ENCODE measurements around the gene NPAS3. TPM values are rescaled to one million over a fixed set of nuclear protein-coding genes. Genes with fewer than 3 reads are reported as not detected.

NPAS3 gene
- total RNA-seq, 3 donors from 2014 or later = 0.96 to 4.0 (median 2.0) TPM

DNA sequence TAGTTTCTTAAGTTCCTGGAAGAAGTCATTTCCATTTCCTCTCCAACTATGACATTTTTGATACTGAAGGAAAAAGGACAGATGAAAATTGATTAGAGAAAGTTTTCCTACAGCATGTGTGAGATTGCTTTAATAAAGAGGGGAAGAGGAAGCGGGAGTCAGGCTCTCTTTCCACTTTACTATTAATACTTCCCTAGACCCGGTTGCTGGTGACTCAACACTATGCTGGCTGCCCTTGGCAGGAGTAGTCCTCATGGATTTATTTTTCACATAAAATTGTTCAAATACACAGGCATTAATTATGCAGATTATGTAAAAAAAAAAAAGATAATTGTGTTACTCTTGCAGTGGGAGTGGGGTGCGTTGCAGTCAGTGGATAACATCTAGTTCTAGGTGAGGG, 718.8 kb downstream of the NPAS3 start:
- intact Hi-C loops (cut with DNase I; ENCODE audit: low total_unique reads) = no loop called here

DNA sequence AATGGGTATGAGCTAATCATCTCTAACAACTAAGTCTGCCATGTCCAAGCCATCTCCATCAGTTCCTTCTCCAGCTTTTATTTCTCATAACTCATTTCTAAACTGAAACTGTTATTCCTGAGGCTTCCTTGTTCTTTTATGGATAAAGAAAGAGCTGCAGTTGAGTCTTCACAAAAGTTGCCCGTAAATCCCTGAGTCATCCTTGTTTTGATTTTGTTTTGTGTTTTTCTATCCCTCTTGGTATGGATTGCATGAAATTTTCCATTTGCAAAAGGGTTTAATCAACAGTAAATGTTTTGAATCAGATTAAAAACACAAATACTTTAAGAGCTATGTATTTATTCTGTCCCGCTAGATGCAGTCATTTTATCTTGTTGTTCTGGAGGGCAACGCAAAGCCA, 721.6 kb downstream of the NPAS3 start:
- TF ChIP-seq POLR2AphosphoS5 (IDR thresholded peaks at IDR 0.05) (no peak), POLR2A (IDR thresholded peaks at IDR 0.05) (no peak)
- TF ChIP-seq, protein P1, sequence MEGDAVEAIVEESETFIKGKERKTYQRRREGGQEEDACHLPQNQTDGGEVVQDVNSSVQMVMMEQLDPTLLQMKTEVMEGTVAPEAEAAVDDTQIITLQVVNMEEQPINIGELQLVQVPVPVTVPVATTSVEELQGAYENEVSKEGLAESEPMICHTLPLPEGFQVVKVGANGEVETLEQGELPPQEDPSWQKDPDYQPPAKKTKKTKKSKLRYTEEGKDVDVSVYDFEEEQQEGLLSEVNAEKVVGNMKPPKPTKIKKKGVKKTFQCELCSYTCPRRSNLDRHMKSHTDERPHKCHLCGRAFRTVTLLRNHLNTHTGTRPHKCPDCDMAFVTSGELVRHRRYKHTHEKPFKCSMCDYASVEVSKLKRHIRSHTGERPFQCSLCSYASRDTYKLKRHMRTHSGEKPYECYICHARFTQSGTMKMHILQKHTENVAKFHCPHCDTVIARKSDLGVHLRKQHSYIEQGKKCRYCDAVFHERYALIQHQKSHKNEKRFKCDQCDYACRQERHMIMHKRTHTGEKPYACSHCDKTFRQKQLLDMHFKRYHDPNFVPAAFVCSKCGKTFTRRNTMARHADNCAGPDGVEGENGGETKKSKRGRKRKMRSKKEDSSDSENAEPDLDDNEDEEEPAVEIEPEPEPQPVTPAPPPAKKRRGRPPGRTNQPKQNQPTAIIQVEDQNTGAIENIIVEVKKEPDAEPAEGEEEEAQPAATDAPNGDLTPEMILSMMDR (IDR thresholded peaks at IDR 0.05) = no peak
- DNase-seq (ENCODE audit: low spot score in 2 of 2) = no peak
- peaks cover 0 to 4% of the 10 kb centered on the region in 2 donors for H3K9me3 ChIP-seq
- intact Hi-C loops (cut with DNase I; ENCODE audit: low total_unique reads) = no loop called here
- no peaks in the 10 kb centered on the region for H3K36me3 ChIP-seq
- no peaks in the 10 kb centered on the region for H3K4me1 ChIP-seq
- no peaks in the 10 kb centered on the region for H3K27me3 ChIP-seq
- no peak overlapping the region for H3K4me3 ChIP-seq
- H3K27ac ChIP-seq = no peak overlapping the region

More for the DNA sequence above, 718.8 kb downstream of the NPAS3 start:
- Histone ChIP-seq H3K36me3 (no peaks in the 10 kb centered on the region), H3K4me1 (no peaks in the 10 kb centered on the region), H3K27ac (no peak overlapping the region), H3K9me3 (no peaks in the 10 kb centered on the region), H3K27me3 (no peaks in the 10 kb centered on the region), H3K4me3 (no peak overlapping the region)
- DNase-seq (ENCODE audit: low spot score in 2 of 2) = no peak
- TF ChIP-seq, protein P1 (IDR thresholded peaks at IDR 0.05) = no peak
- no peak for TF ChIP-seq POLR2AphosphoS5 (IDR thresholded peaks at IDR 0.05)
- no peak for TF ChIP-seq POLR2A (IDR thresholded peaks at IDR 0.05)

DNA sequence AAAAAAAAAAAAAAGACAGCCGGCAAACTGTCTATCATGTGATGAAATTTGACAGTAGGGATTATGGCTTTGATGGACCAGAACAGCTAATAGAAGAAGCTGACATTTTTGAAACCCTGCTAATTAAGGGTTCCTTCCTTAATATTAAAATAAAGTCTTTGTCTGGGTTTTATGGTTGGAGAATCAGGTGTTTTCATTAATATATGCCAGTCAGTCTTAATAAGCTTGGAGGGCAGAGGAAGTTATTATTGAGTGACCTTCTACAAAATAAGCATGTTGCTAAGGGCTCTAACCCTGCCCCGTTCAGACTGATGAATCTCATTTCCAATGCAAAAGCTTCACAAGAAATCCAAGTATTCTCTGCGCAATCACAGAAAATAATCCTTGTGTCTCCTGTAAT, 722.4 kb downstream of the NPAS3 start:
- peaks cover 0 to 4% of the 10 kb centered on the region in 2 donors for H3K9me3 ChIP-seq
- intact Hi-C loops (cut with DNase I; ENCODE audit: low total_unique reads) = no loop called here
- no peaks in the 10 kb centered on the region for H3K36me3 ChIP-seq
- no peak overlapping the region for H3K27ac ChIP-seq
- H3K27me3 ChIP-seq = no peaks in the 10 kb centered on the region
- no peak for DNase-seq (ENCODE audit: low spot score in 2 of 2)
- TF ChIP-seq POLR2AphosphoS5 (IDR thresholded peaks at IDR 0.05) (no peak), POLR2A (IDR thresholded peaks at IDR 0.05) (no peak)
- TF ChIP-seq, protein P1 (IDR thresholded peaks at IDR 0.05) = no peak
- no peak overlapping the region for H3K4me3 ChIP-seq
- H3K4me1 ChIP-seq = no peaks in the 10 kb centered on the region

DNA sequence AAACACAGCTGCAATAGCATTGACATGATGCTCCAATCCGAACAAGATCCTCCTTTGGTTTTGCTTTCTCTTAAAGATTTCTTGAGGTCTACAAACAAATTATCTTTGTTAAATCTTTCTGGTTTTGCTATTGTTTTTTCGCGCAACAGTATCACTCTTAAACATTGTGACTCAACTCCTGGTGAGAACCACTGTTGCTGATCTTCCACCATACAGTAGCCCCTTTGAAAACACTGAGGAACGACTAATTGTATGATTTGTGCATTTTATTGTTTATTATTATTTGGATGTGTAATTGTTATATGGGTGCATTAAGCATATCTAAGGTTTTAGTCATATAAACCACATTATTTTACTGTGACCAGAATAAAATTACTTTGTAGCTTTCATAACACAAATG, 729.4 kb downstream of the NPAS3 start:
- Histone ChIP-seq H3K27ac (no peak overlapping the region), H3K9me3 (peaks cover 0 to 4% of the 10 kb centered on the region in 2 donors), H3K4me1 (no peaks in the 10 kb centered on the region), H3K27me3 (no peaks in the 10 kb centered on the region), H3K36me3 (no peaks in the 10 kb centered on the region), H3K4me3 (no peak overlapping the region)
- intact Hi-C loops (cut with DNase I; ENCODE audit: low total_unique reads) = loop anchor here (5.0 kb wide), 1 partner anchor 1266 kb away; no protein-coding TSS in a partner anchor
- no peak for DNase-seq (ENCODE audit: low spot score in 2 of 2)
- TF ChIP-seq, protein P1 (IDR thresholded peaks at IDR 0.05) = no peak
- TF ChIP-seq POLR2AphosphoS5 (IDR thresholded peaks at IDR 0.05) = no peak
- TF ChIP-seq POLR2A (IDR thresholded peaks at IDR 0.05) = no peak

DNA sequence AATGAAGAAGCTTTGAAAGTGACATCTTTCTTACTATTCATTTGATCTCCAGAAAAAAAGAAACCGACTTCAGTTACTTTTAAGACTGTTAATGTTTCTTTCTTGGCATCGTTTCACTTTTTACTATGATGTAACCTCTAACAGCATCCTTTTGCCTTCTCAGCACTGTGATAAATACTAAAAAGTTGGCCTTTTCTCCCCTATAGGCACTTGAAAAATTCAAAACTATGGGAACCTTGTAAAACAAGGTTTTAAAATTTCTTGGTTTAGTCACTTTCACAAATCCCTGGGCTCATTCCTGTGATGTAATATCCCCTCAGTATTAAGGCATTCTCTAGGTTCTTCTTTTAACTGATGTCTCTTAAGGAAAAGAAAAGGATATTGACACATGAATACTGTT, 730.4 kb downstream of the NPAS3 start:
- Histone ChIP-seq H3K4me3 (no peak overlapping the region), H3K4me1 (no peaks in the 10 kb centered on the region), H3K27me3 (no peaks in the 10 kb centered on the region), H3K9me3 (peaks cover 0 to under 1% of the 10 kb centered on the region in 2 donors), H3K36me3 (no peaks in the 10 kb centered on the region), H3K27ac (no peak overlapping the region)
- intact Hi-C loops (cut with DNase I; ENCODE audit: low total_unique reads) = loop anchor here (5.0 kb wide), 1 partner anchor 1267 kb away; no protein-coding TSS in a partner anchor
- TF ChIP-seq POLR2AphosphoS5 (IDR thresholded peaks at IDR 0.05) (no peak), POLR2A (IDR thresholded peaks at IDR 0.05) (no peak)
- TF ChIP-seq, protein P1 (IDR thresholded peaks at IDR 0.05) = no peak
- DNase-seq (ENCODE audit: low spot score in 2 of 2) = no peak

Measured in breast epithelium (tissue), 4 donors.